Muscle of arm (tissue), 12 donors: Measurements from ENCODE around the gene SHISA5. TPM values are rescaled to one million over a fixed set of nuclear protein-coding genes. Genes with fewer than 3 reads are reported as not detected.

Source experiments
- DNase-seq: peaks from one replicate; pipeline ENCODE4 v3.0.0-alpha.2; 2013
- polyA plus RNA-seq, 12 donors: library from polyadenylated mRNA; unstranded; fragments of 120-200 nt; gene quantifications; one replicate each; pipeline ENCODE4 v1.2.1, GENCODE V29; 2013; ENCODE audit not compliant: insufficient read length in 12 of 12

The SHISA5 gene
- polyA plus RNA-seq, 12 donors: 51.7 to 115 (median 67.4) TPM; not detected in 1

- DNase-seq: no peak
These were observed 83.4 kb downstream of the SHISA5 start for GRCh38 chr3:48420561-48420960.

GRCh38 chr3:48419597-48419996 is 84.4 kb downstream of the SHISA5 start:
- no peak for DNase-seq

- DNase-seq: no peak
These were observed 84.8 kb downstream of the SHISA5 start for GRCh38 chr3:48419149-48419548.

GRCh38 chr3:48418651-48419050 is 85.3 kb downstream of the SHISA5 start:
- no peak for DNase-seq

GRCh38 chr3:48418140-48418539 is 85.8 kb downstream of the SHISA5 start:
- no peak for DNase-seq

Other genes starting within 250 kb of the SHISA5 start
- gene NME6, start 202.8 kb downstream of the SHISA5 start, polyA plus RNA-seq: 10 to 100 TPM in 11 of 12 donors, not detected in 1; 15.9 to 30.3 (median 21.9) TPM
- not detected for gene SPINK8, start 170.5 kb downstream of the SHISA5 start, polyA plus RNA-seq
- gene FBXW12, start 132.0 kb downstream of the SHISA5 start, polyA plus RNA-seq: under 1 TPM in 7 of 12 donors, not detected in 5; 0.11 to 0.39 (median 0.15) TPM
- gene PLXNB1, start 74.1 kb downstream of the SHISA5 start, polyA plus RNA-seq: 10 to 100 TPM in 11 of 12 donors, not detected in 1; 14.8 to 58.1 (median 21.6) TPM
- gene CCDC51, start 64.1 kb downstream of the SHISA5 start, polyA plus RNA-seq: 10 to 100 TPM in 9 of 12 donors, 1 to 10 TPM in 2, not detected in 1; 8.9 to 22.3 (median 11.0) TPM
- gene TMA7, start 63.9 kb downstream of the SHISA5 start, polyA plus RNA-seq: 100 to 1,000 TPM in 11 of 12 donors, not detected in 1; 164 to 331 (median 188) TPM
- 10 to 100 TPM in 1 of 12 donors, 1 to 10 TPM in 10, not detected in 1; 7.4 to 13.6 (median 8.7) TPM for gene ATRIP, start 57.4 kb downstream of the SHISA5 start, polyA plus RNA-seq
- gene PFKFB4, start 52.6 kb upstream of the SHISA5 start, polyA plus RNA-seq: 1 to 10 TPM in 10 of 12 donors, not detected in 2; 3.1 to 7.4 (median 5.6) TPM
- gene UCN2, start 59.6 kb upstream of the SHISA5 start, polyA plus RNA-seq: 1 to 10 TPM in 1 of 12 donors, under 1 TPM in 3, not detected in 8; 0.25 to 6.5 (median 0.68) TPM
- 100 to 1,000 TPM in 1 of 12 donors, 10 to 100 TPM in 4, 1 to 10 TPM in 6, not detected in 1; 4.3 to 163 (median 7.9) TPM for gene COL7A1, start 91.2 kb upstream of the SHISA5 start, polyA plus RNA-seq
- 100 to 1,000 TPM in 11 of 12 donors, not detected in 1; 121 to 187 (median 168) TPM for gene UQCRC1, start 105.5 kb upstream of the SHISA5 start, polyA plus RNA-seq
- under 1 TPM in 1 of 12 donors, not detected in 11; 0.51 TPM for gene TMEM89, start 117.6 kb upstream of the SHISA5 start, polyA plus RNA-seq
- gene SLC26A6, start 131.3 kb upstream of the SHISA5 start, polyA plus RNA-seq: 10 to 100 TPM in 4 of 12 donors, 1 to 10 TPM in 7, not detected in 1; 6.9 to 46.2 (median 8.5) TPM
- 1 to 10 TPM in 1 of 12 donors, under 1 TPM in 10, not detected in 1; 0.26 to 8.9 (median 0.54) TPM for gene CELSR3, start 158.7 kb upstream of the SHISA5 start, polyA plus RNA-seq
- gene NCKIPSD, start 181.7 kb upstream of the SHISA5 start, polyA plus RNA-seq: 10 to 100 TPM in 2 of 12 donors, 1 to 10 TPM in 9, not detected in 1; 5.2 to 17.8 (median 7.7) TPM
- gene IP6K2, start 213.0 kb upstream of the SHISA5 start, polyA plus RNA-seq: 100 to 1,000 TPM in 3 of 12 donors, 10 to 100 TPM in 8, not detected in 1; 64.8 to 144 (median 77.8) TPM